ENCODE results near the gene CNN3.
A peak's percentile ranks its signal among the peaks of the same experiment; 100 is the strongest.
"Not testable (repeated sequence)": the region's sequence is repeated elsewhere in the genome, so short reads cannot be mapped to it uniquely, and the experiment has no call there.

Gene CNN3

GRCh38 chr1:94949681-94950661 is 23.1 kb upstream of the CNN3 start:
- DNase-seq: peak; percentile 21

DNA sequence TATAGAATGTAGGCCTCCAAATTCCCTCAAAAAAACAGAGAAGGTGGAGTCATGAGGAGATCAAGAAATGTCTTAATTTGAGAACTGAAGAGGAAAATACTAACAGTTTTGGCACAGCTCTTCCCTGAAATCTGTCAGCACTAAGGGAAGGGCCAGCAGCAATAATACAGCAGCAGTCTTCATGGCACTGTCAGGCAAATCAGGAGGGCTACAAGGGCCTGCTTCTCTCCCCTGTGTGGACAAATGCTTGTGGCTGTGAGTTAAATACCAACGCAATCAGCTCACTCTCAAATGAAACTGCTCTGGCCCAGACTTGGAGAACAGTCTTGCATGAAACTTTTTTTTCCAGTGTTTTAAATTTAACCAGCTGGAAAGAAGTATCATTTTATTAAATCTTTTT is 20.5 kb upstream of the CNN3 start:
- DNase-seq: peak; percentile 89

DNA sequence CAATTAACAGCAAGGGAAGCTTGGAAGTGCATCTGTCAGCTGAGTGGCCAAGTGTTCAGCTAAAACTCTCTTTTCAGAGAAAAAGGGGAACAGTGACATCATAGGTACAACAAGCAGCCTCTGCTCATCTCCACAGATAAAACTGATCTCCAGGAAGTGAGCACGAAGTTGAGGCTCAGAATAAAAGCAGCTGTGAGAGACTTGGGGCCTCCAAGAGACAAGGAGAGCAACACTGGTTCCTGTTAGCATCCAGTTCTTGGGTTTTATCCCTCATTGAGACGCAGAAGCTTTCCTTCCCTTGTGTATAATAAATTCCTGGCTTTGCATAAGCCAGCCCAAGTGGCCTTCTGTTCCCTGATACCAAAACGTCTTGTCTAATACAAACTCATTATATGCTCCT is 20.0 kb upstream of the CNN3 start:
- no peak for DNase-seq

GRCh38 chr1:94942171-94943128 is 15.5 kb upstream of the CNN3 start:
- no peak for DNase-seq

DNA sequence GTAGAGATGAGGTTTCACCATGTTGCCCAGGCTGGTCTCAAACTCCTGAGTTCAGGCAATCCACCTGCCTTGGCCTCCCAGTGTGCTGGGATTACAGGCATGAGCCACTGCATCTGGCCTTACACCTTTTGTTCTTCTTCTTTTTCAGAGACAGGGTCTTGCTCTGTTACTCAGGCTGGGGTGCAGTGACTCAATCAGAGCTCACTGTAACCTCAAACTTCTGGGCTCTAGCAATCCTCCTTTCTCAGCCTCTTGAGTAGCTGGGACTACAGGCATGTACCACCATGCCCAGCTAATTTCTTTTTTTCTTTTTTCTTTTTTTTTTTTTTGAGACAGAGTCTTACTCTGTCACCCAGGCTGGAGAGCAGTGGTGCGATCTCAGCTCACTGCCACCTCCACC is 14.6 kb upstream of the CNN3 start:
- DNase-seq: not testable (repeated sequence)

- no peak for DNase-seq
Observed at GRCh38 chr1:94940738-94941137, 13.8 kb upstream of the CNN3 start.

- no peak for DNase-seq
Observed at GRCh38 chr1:94937820-94938219, 10.9 kb upstream of the CNN3 start.

- DNase-seq: no peak
Observed at GRCh38 chr1:94936861-94937620, 10.1 kb upstream of the CNN3 start.

DNA sequence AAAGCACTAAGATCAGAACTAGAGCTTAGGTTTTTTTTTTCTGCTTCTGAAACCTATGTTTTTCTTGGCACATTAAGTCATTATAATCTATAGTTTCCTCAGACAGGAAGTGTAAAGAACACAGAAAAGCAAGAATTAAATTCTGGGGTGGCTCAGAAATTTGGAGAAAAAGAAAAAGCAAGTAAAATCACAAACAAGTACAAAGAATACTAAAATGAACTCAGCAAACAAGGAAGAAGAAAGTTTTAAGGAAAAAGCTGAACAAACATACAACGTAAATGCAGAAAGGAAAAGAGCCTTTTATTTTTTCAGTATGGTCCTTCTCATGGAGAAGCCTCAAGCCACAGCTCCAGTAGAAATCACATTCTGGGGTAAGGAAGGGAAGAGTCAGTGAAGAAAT is 8.6 kb upstream of the CNN3 start:
- DNase-seq: no peak

DNA sequence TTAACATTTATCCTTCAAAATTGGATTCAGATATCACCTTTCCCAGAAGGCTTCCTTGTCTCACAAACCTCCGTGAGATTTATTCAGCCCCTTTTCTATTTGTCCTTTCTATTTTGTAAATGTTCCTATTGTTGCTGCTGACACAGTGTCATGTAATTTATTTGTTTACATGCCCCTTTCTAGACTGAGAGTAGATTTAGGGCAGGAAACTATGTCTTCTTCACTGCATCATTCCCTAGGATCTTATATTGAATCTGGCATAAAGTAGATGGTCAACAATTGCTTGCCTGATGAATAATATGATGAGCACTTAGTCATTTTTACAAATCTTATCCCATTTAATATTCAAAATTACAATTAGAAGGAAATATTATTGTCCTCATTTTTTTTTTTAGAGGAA is 8.1 kb upstream of the CNN3 start:
- no peak for DNase-seq

GRCh38 chr1:94934551-94934950 is 7.6 kb upstream of the CNN3 start:
- DNase-seq: no peak

GRCh38 chr1:94931254-94931841 is 4.4 kb upstream of the CNN3 start:
- DNase-seq: no peak

- no peak for DNase-seq
Observed at GRCh38 chr1:94929351-94930217, 2.7 kb upstream of the CNN3 start.

GRCh38 chr1:94928293-94928939 is 1.5 kb upstream of the CNN3 start:
- DNase-seq: no peak

DNA sequence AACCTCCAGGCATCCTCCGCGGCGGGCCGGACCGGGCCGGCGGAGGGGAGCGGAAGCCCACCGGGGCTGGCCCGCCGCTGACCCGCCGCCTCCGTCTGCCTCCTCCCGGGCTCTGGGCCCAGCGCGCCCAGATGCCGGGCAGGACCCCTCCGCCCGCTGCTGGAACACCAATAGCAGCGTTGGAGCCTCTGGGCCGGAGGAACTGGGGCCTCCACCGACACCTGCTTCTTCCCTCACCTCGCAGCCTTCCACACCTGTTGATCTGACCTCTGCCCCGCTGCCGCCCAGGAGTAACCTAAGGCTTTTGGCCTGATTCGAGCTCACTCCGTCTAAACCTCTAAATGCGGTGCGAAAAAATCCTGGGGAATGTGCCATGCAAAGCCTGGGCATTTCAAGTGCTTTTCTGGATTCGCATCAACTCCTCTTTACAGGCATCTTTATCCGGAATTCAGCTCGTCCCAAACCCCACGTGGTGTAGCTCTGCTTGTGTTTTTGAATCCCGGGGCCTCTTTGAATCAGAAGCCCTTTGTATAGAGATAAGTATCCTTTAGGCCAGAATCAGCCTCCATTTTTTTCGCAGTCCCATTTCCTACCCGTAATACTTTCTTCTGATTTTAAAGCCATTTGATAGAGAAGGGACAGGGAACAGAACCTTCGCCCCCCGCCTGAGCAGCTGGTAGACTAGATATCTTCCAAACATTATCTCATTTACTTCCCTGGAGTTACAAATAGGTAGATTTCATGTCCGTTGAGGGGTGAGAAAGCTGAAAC is 680 bp upstream of the CNN3 start:
- peak; percentile 57 for DNase-seq

GRCh38 chr1:94926126-94926914 is 590 bp downstream of the CNN3 start:
- DNase-seq: peak; percentile 51

DNA sequence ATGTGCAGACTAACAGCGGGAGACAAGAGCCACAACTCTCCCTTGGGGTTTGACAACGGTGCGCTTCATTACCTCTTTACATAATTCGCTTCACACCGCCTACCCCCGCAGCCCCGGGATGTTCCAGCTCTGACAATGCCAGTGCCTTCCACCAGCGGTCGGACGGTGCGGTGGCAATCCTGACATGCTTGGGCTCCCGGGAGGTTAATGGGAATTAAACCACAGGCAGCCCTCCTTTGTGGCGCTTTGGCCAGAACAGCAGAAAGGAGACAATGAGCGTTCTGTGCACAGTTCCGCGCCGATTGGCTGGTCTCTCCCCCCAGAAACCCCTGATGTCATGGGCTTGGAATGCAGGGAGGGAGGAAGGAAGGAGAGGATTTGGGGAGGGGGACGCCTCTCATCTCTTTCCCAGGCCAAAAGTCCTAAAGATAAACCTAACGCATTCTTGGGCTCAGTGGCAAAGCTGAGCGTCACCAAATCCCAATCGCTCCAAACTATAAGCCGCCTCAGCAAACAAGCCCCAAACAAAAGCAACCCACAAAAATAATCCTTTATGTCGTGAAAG is 1.3 kb downstream of the CNN3 start:
- DNase-seq: peak; percentile 97

GRCh38 chr1:94925004-94925403 is 1.9 kb downstream of the CNN3 start:
- DNase-seq: peak; percentile 56
